ENCODE results near the gene ARHGAP15.

DNA sequence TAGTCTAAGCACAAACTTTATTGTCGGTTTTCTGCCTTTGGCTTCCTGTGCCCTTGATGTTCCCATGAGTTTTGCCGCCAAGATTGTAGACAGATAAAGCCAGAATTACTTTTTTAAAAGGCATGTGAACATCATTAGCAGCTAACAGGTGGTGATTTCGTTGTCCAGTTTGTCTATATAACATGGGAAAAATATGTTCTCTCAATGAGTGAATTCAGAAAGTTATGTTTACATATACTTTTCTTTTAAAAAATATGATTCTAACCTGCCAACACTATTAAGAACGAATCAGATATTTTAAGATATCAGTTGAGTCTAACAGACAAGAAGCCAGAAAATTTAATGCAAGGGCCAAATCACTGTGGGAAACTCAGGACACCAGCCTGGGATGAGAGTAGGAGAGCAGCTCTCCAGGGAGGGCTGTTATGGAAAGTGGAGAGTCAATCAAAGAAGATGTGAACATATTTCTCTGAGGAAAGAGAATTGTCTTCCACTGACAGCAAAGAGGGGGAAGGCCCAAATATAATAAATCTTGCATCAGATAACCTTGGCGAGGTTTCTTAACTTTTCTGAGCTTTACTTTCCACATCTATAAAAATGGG is 311.3 kb downstream of the ARHGAP15 start:
- no peak for TF ChIP-seq SP1 (IDR thresholded peaks at IDR 0.05)
- no peak for TF ChIP-seq ARNT (IDR thresholded peaks at IDR 0.05)
- TF ChIP-seq FOXA1 (IDR thresholded peaks at IDR 0.05) = no peak
- TF ChIP-seq, protein P1, sequence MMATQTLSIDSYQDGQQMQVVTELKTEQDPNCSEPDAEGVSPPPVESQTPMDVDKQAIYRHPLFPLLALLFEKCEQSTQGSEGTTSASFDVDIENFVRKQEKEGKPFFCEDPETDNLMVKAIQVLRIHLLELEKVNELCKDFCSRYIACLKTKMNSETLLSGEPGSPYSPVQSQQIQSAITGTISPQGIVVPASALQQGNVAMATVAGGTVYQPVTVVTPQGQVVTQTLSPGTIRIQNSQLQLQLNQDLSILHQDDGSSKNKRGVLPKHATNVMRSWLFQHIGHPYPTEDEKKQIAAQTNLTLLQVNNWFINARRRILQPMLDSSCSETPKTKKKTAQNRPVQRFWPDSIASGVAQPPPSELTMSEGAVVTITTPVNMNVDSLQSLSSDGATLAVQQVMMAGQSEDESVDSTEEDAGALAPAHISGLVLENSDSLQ (IDR thresholded peaks at IDR 0.05) = no peak
- TF ChIP-seq NFRKB (IDR thresholded peaks at IDR 0.05) = no peak
- no peak for TF ChIP-seq BHLHE40 (IDR thresholded peaks at IDR 0.05; ENCODE audit: borderline replicate concordance)
- TF ChIP-seq HDGF (IDR thresholded peaks at IDR 0.05; ENCODE audit: borderline replicate concordance) = no peak
- TF ChIP-seq TARDBP (IDR thresholded peaks at IDR 0.05) = no peak
- TF ChIP-seq FOXK2 (IDR thresholded peaks at IDR 0.05) = no peak
- no peak for TF ChIP-seq L3MBTL2 (conservative IDR thresholded peaks at IDR 0.05)
- TF ChIP-seq LEF1 (IDR thresholded peaks at IDR 0.05; ENCODE audit: borderline replicate concordance) = no peak
- TF ChIP-seq ELF4 (IDR thresholded peaks at IDR 0.05) = no peak
- TF ChIP-seq CTBP1 (IDR thresholded peaks at IDR 0.05; ENCODE audit: borderline replicate concordance) = no peak

Measured in HEK293T (cell line).